ENCODE measurements around the gene HPN. TPM values are rescaled to one million over a fixed set of nuclear protein-coding genes. Genes with fewer than 3 reads are reported as not detected.

The HPN gene
- total and polyA plus RNA-seq, 2 experiments from 2014 or later, result 150 to 241 TPM

GRCh38 chr19:35022460-35022859 is 19.1 kb upstream of the HPN start:
- Histone ChIP-seq H3K4me1 (ENCODE audit: insufficient read depth) (no peaks in the 10 kb centered on the region), H3K4me2 (no peak overlapping the region), H3K27ac (no peak overlapping the region), H2AFZ (no peak overlapping the region), H3K4me3 (no peak overlapping the region), H3K36me3 (replicated peaks; ENCODE audit: insufficient read depth, low read depth) (no peaks in the 10 kb centered on the region), H3K27me3 (no peaks in the 10 kb centered on the region), H4K20me1 (ENCODE audit: insufficient read depth, poor library complexity, severe bottlenecking) (no peaks in the 10 kb centered on the region), H3K9me2 (replicated peaks; ENCODE audit: insufficient read depth) (no peaks in the 10 kb centered on the region), H3K79me2 (no peaks in the 10 kb centered on the region), H3K9me3 (ENCODE audit: low read depth) (no peaks in the 10 kb centered on the region)
- WGBS (ENCODE audit: low lambda C conversion rate, missing lambda C conversion rate), result 95% methylated on average over 10 of the region's 14 CpGs
- no peak for TF ChIP-seq EZH2 (IDR thresholded peaks at IDR 0.05; ENCODE audit: borderline replicate concordance)
- TF ChIP-seq EZH2phosphoT487 (IDR thresholded peaks at IDR 0.05; ENCODE audit: low read depth, severe bottlenecking, unreplicated experiment), result no peak
- TF ChIP-seq CTCF (IDR thresholded peaks at IDR 0.05; ENCODE audit: poor library complexity), result no peak
- DNase-seq (ENCODE audit: low spot score), result no peak

GRCh38 chr19:35023428-35023827 is 18.1 kb upstream of the HPN start:
- H3K9me3 ChIP-seq (ENCODE audit: low read depth), result no peaks in the 10 kb centered on the region
- no peak for DNase-seq (ENCODE audit: low spot score)
- no peak overlapping the region for H3K27ac ChIP-seq
- no peaks in the 10 kb centered on the region for H3K27me3 ChIP-seq
- TF ChIP-seq EZH2phosphoT487 (IDR thresholded peaks at IDR 0.05; ENCODE audit: low read depth, severe bottlenecking, unreplicated experiment) (no peak), CTCF (IDR thresholded peaks at IDR 0.05; ENCODE audit: poor library complexity) (no peak), EZH2 (IDR thresholded peaks at IDR 0.05; ENCODE audit: borderline replicate concordance) (no peak)
- no peak overlapping the region for H3K4me2 ChIP-seq
- no peaks in the 10 kb centered on the region for H3K79me2 ChIP-seq
- H2AFZ ChIP-seq, result no peak overlapping the region
- no peaks in the 10 kb centered on the region for H3K4me1 ChIP-seq (ENCODE audit: insufficient read depth)
- no peaks in the 10 kb centered on the region for H4K20me1 ChIP-seq (ENCODE audit: insufficient read depth, poor library complexity, severe bottlenecking)
- H3K4me3 ChIP-seq, result no peak overlapping the region
- H3K36me3 ChIP-seq (replicated peaks; ENCODE audit: insufficient read depth, low read depth), result no peaks in the 10 kb centered on the region
- WGBS (ENCODE audit: low lambda C conversion rate, missing lambda C conversion rate), result 91% methylated on average over 17 of the region's 19 CpGs
- no peaks in the 10 kb centered on the region for H3K9me2 ChIP-seq (replicated peaks; ENCODE audit: insufficient read depth)

- no peaks in the 10 kb centered on the region for H4K20me1 ChIP-seq (ENCODE audit: insufficient read depth, poor library complexity, severe bottlenecking)
- no peaks in the 10 kb centered on the region for H3K36me3 ChIP-seq (replicated peaks; ENCODE audit: insufficient read depth, low read depth)
- no peaks in the 10 kb centered on the region for H3K9me3 ChIP-seq (ENCODE audit: low read depth)
- H3K9me2 ChIP-seq (replicated peaks; ENCODE audit: insufficient read depth), result no peaks in the 10 kb centered on the region
- H3K27me3 ChIP-seq, result no peaks in the 10 kb centered on the region
- no peak overlapping the region for H3K27ac ChIP-seq
- H3K4me2 ChIP-seq, result no peak overlapping the region
- H2AFZ ChIP-seq, result no peak overlapping the region
- TF ChIP-seq CTCF (IDR thresholded peaks at IDR 0.05; ENCODE audit: poor library complexity) (no peak), EZH2 (IDR thresholded peaks at IDR 0.05; ENCODE audit: borderline replicate concordance) (no peak), EZH2phosphoT487 (IDR thresholded peaks at IDR 0.05; ENCODE audit: low read depth, severe bottlenecking, unreplicated experiment) (no peak)
- WGBS (ENCODE audit: low lambda C conversion rate, missing lambda C conversion rate), result 98% methylated on average over 6 of the region's 6 CpGs
- H3K4me1 ChIP-seq (ENCODE audit: insufficient read depth), result no peaks in the 10 kb centered on the region
- DNase-seq (ENCODE audit: low spot score), result no peak
- no peaks in the 10 kb centered on the region for H3K79me2 ChIP-seq
- H3K4me3 ChIP-seq, result no peak overlapping the region
These were observed 17.4 kb upstream of the HPN start for GRCh38 chr19:35024095-35024494.

GRCh38 chr19:35025969-35026368 is 15.6 kb upstream of the HPN start:
- no peak overlapping the region for H2AFZ ChIP-seq
- no peak overlapping the region for H3K27ac ChIP-seq
- TF ChIP-seq CTCF (IDR thresholded peaks at IDR 0.05; ENCODE audit: poor library complexity) (no peak), EZH2 (IDR thresholded peaks at IDR 0.05; ENCODE audit: borderline replicate concordance) (no peak), EZH2phosphoT487 (IDR thresholded peaks at IDR 0.05; ENCODE audit: low read depth, severe bottlenecking, unreplicated experiment) (no peak)
- no peak overlapping the region for H3K4me2 ChIP-seq
- H3K79me2 ChIP-seq, result no peaks in the 10 kb centered on the region
- no peaks in the 10 kb centered on the region for H3K9me3 ChIP-seq (ENCODE audit: low read depth)
- 100% methylated on average over 9 of the region's 21 CpGs for WGBS (ENCODE audit: low lambda C conversion rate, missing lambda C conversion rate)
- no peaks in the 10 kb centered on the region for H3K36me3 ChIP-seq (replicated peaks; ENCODE audit: insufficient read depth, low read depth)
- H4K20me1 ChIP-seq (ENCODE audit: insufficient read depth, poor library complexity, severe bottlenecking), result no peaks in the 10 kb centered on the region
- no peaks in the 10 kb centered on the region for H3K9me2 ChIP-seq (replicated peaks; ENCODE audit: insufficient read depth)
- H3K4me1 ChIP-seq (ENCODE audit: insufficient read depth), result peaks cover 4% of the 10 kb centered on the region
- peaks cover 3% of the 10 kb centered on the region for H3K27me3 ChIP-seq
- no peak overlapping the region for H3K4me3 ChIP-seq
- DNase-seq (ENCODE audit: low spot score), result no peak
